Measurements from ENCODE around the gene AXDND1. TPM values are rescaled to one million over a fixed set of nuclear protein-coding genes. Genes with fewer than 3 reads are reported as not detected.

AXDND1 gene
- polyA plus RNA-seq, 1 of the 3 experiments (the other 2 are of a cell fraction), result 0.16 TPM

- Histone ChIP-seq H2AFZ (ENCODE audit: low read depth) (no peak overlapping the region), H3K4me1 (ENCODE audit: control insufficient read depth in 1 of 2, insufficient read depth in 2 of 2, low read depth in 1 of 2, low read length in 1 of 2) (no peaks in the 10 kb centered on the region; a peak in 1 of 4 replicates), H3K4me2 (peak overlapping the region; percentile 41; the same call in 1 of the 2 replicates), H3K9me2 (no peaks in the 10 kb centered on the region), H3K27ac (ENCODE audit: low read depth in 2 of 2, low read length in 1 of 2) (no peak overlapping the region), H3K4me3 (ENCODE audit: low read depth in 2 of 2, low read length in 1 of 2) (peak overlapping the region in 1 of 2 experiments; percentile 25; a peak in 1 of 4 replicates), H3K36me3 (replicated peaks in 1 of 2; ENCODE audit: control insufficient read depth in 1 of 2, insufficient read depth in 2 of 2, low read length in 1 of 2) (no peaks in the 10 kb centered on the region), H3K9me3 (no peaks in the 10 kb centered on the region), H3K27me3 (ENCODE audit: insufficient read depth) (no peaks in the 10 kb centered on the region; the same call in 1 of the 2 replicates), H4K20me1 (ENCODE audit: insufficient read depth) (no peaks in the 10 kb centered on the region), H3K79me2 (ENCODE audit: insufficient read depth) (no peaks in the 10 kb centered on the region), H3K9ac (no peak overlapping the region), H3F3A (replicated peaks; ENCODE audit: insufficient read depth) (no peaks in the 10 kb centered on the region)
- TF ChIP-seq GABPA (IDR thresholded peaks at IDR 0.05; ENCODE audit: low read depth) (no peak), CHD2 (IDR thresholded peaks at IDR 0.05; ENCODE audit: low read length, partially characterized antibody) (no peak), RXRA (IDR thresholded peaks at IDR 0.05; ENCODE audit: borderline replicate concordance, low read depth) (no peak), NRF1 (IDR thresholded peaks at IDR 0.05; ENCODE audit: low read depth, low read length) (no peak), RFX5 (IDR thresholded peaks at IDR 0.05; ENCODE audit: low read length) (no peak), FOXJ3 (CRISPR knock-in tag; IDR thresholded peaks at IDR 0.05) (no peak), RCOR1 (IDR thresholded peaks at IDR 0.05; ENCODE audit: low read length) (no peak), SIN3A (IDR thresholded peaks at IDR 0.05; ENCODE audit: borderline replicate concordance, low read depth, low read length) (no peak)
- TF ChIP-seq, protein P1, sequence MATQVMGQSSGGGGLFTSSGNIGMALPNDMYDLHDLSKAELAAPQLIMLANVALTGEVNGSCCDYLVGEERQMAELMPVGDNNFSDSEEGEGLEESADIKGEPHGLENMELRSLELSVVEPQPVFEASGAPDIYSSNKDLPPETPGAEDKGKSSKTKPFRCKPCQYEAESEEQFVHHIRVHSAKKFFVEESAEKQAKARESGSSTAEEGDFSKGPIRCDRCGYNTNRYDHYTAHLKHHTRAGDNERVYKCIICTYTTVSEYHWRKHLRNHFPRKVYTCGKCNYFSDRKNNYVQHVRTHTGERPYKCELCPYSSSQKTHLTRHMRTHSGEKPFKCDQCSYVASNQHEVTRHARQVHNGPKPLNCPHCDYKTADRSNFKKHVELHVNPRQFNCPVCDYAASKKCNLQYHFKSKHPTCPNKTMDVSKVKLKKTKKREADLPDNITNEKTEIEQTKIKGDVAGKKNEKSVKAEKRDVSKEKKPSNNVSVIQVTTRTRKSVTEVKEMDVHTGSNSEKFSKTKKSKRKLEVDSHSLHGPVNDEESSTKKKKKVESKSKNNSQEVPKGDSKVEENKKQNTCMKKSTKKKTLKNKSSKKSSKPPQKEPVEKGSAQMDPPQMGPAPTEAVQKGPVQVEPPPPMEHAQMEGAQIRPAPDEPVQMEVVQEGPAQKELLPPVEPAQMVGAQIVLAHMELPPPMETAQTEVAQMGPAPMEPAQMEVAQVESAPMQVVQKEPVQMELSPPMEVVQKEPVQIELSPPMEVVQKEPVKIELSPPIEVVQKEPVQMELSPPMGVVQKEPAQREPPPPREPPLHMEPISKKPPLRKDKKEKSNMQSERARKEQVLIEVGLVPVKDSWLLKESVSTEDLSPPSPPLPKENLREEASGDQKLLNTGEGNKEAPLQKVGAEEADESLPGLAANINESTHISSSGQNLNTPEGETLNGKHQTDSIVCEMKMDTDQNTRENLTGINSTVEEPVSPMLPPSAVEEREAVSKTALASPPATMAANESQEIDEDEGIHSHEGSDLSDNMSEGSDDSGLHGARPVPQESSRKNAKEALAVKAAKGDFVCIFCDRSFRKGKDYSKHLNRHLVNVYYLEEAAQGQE (IDR thresholded peaks at IDR 0.05; ENCODE audit: low read depth, low read length), result no peak
- TF ChIP-seq, protein P2, sequence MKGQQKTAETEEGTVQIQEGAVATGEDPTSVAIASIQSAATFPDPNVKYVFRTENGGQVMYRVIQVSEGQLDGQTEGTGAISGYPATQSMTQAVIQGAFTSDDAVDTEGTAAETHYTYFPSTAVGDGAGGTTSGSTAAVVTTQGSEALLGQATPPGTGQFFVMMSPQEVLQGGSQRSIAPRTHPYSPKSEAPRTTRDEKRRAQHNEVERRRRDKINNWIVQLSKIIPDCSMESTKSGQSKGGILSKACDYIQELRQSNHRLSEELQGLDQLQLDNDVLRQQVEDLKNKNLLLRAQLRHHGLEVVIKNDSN (IDR thresholded peaks at IDR 0.05; ENCODE audit: borderline replicate concordance, low read depth), result no peak
- POLR2A ChIA-PET, result no interaction called here
- DNase-seq, result no peak
- CTCF ChIA-PET, result interaction anchor here (0.5 to 2.2 kb wide), 2 partner anchors 223 to 660 kb away, joined by 3 to 8 read pairs; no protein-coding TSS in a partner anchor
- 11% methylated on average over 7 of the region's 7 CpGs for WGBS (ENCODE audit: low lambda C conversion rate)
Measured at GRCh38 chr1:179591253-179591591, 225.5 kb downstream of the AXDND1 start.

- 61% methylated on average over 27 of the region's 75 CpGs for WGBS (ENCODE audit: low lambda C conversion rate)
- H3K4me3 ChIP-seq (ENCODE audit: low read depth in 2 of 2, low read length in 1 of 2), result peak within 1 kb of the TSS in 1 of 2 experiments; percentile 25; a peak in 1 of 4 replicates
- no peaks in the 10 kb centered on the region for H3K79me2 ChIP-seq (ENCODE audit: insufficient read depth)
- H4K20me1 ChIP-seq (ENCODE audit: insufficient read depth), result no peaks in the 10 kb centered on the region
- H3K4me1 ChIP-seq (ENCODE audit: control insufficient read depth in 1 of 2, insufficient read depth in 2 of 2, low read depth in 1 of 2, low read length in 1 of 2), result no peaks in the 10 kb centered on the region; a peak in 1 of 4 replicates
- H3K9me2 ChIP-seq, result no peaks in the 10 kb centered on the region
- ChIA-PET POLR2A (no interaction called here), CTCF (interaction anchor here (0.5 to 2.2 kb wide), 2 partner anchors 223 to 661 kb away, joined by 3 to 8 read pairs; no protein-coding TSS in a partner anchor)
- no peaks in the 10 kb centered on the region for H3K36me3 ChIP-seq (replicated peaks in 1 of 2; ENCODE audit: control insufficient read depth in 1 of 2, insufficient read depth in 2 of 2, low read length in 1 of 2)
- H3K9ac ChIP-seq, result no peak within 1 kb of the TSS
- peak within 1 kb of the TSS; percentile 41; the same call in 1 of the 2 replicates for H3K4me2 ChIP-seq
- no peaks in the 10 kb centered on the region; the same call in 1 of the 2 replicates for H3K27me3 ChIP-seq (ENCODE audit: insufficient read depth)
- DNase-seq, result peak; percentile 86
- no peak within 1 kb of the TSS for H2AFZ ChIP-seq (ENCODE audit: low read depth)
- no peaks in the 10 kb centered on the region for H3K9me3 ChIP-seq
- TF ChIP-seq NRF1 (IDR thresholded peaks at IDR 0.05; ENCODE audit: low read depth, low read length), result 0 out of 2 replicates have a peak, but pooled peaks have one; percentile 33
- TF ChIP-seq RFX5 (IDR thresholded peaks at IDR 0.05; ENCODE audit: low read length), result no peak
- no peak within 1 kb of the TSS for H3K27ac ChIP-seq (ENCODE audit: low read depth in 2 of 2, low read length in 1 of 2)
- H3F3A ChIP-seq (replicated peaks; ENCODE audit: insufficient read depth), result no peaks in the 10 kb centered on the region
Measured at GRCh38 chr1:179591592-179592580, 226.1 kb downstream of the AXDND1 start, which contains the start of gene TDRD5. TDRD5 (plus strand) TSS chr1:179591832; CDS start chr1:179592616, 784 bp downstream.

Measured in SK-N-SH (cell line).